IMR-90 (cell line): ENCODE data around the gene CENPX. TPM values are rescaled to one million over a fixed set of nuclear protein-coding genes. Genes with fewer than 3 reads are reported as not detected.

ENCODE experiments used
- ATAC-seq: fragments of 200-7000 bp; cut with Tn5 transposase; 2 replicates; pipeline ENCODE4 v1.9.1; 2020; ENCODE audit warnings: low read depth, mild to moderate bottlenecking, moderate library complexity
- BruUV-seq: library from RNA; stranded (reverse); fragments of 400-500 nt; replicated peaks from 2 replicates; lab custom pipeline; 2021; lab: Mats Ljungman, UMichigan
- CTCF ChIA-PET: fragments of 300-600 bp; formaldehyde crosslinking; extraction: SDS; loops from one replicate; lab custom pipeline; 2021; ENCODE audit warnings: antibody characterized with exemption; lab: Yijun Ruan, JAX
- POLR2A ChIA-PET: fragments of 300-600 bp; sonication (Branson Sonifier 250); formaldehyde crosslinking; loops from one replicate; lab custom pipeline; 2022; ENCODE audit warnings: antibody characterized with exemption; ENCODE audit not compliant: unreplicated experiment; lab: Charles Lee
- DNase-seq: peaks from one replicate; pipeline ENCODE4 v3.0.0; 2013
- H2AFZ ChIP-seq: replicated peaks from 2 replicates; pipeline ENCODE3; 2013; ENCODE audit warnings: low read length, mild to moderate bottlenecking; ENCODE audit not compliant: poor library complexity
- H2AK5ac ChIP-seq: 2 replicates; pipeline ENCODE4 v1.6.1; 2013; ENCODE audit warnings: low read depth, low read length, inconsistent platforms
- H2AK9ac ChIP-seq: replicated peaks from 2 replicates; pipeline ENCODE3; 2013; ENCODE audit warnings: mild to moderate bottlenecking, low read depth, low read length, moderate library complexity; ENCODE audit not compliant: poor library complexity
- H2BK120ac ChIP-seq: 2 replicates; pipeline ENCODE4 v1.6.1; 2013; ENCODE audit warnings: low read depth, low read length, inconsistent platforms
- H2BK15ac ChIP-seq: 3 replicates; pipeline ENCODE4 v1.6.1; 2013; ENCODE audit warnings: low read depth, low read length, inconsistent platforms
- H2BK20ac ChIP-seq: 2 replicates; pipeline ENCODE4 v1.6.1; 2013; ENCODE audit warnings: low read depth, mild to moderate bottlenecking, inconsistent platforms, low read length, moderate library complexity
- H2BK5ac ChIP-seq: 2 replicates; pipeline ENCODE4 v1.6.1; 2013; ENCODE audit warnings: mild to moderate bottlenecking, low read depth, low read length, inconsistent platforms; ENCODE audit not compliant: poor library complexity, severe bottlenecking
- H3K14ac ChIP-seq: replicated peaks from 2 replicates; pipeline ENCODE4 v1.6.1; 2013; ENCODE audit warnings: low read depth, low read length, inconsistent platforms
- H3K18ac ChIP-seq: 2 replicates; pipeline ENCODE4 v1.6.1; 2013; ENCODE audit warnings: low read depth, low read length, control low read depth
- H3K23ac ChIP-seq: 2 replicates; pipeline ENCODE4 v1.6.1; 2013; ENCODE audit warnings: low read depth, low read length, inconsistent platforms
- H3K27ac ChIP-seq: 2 replicates; pipeline ENCODE4 v1.5.1; 2013; ENCODE audit warnings: mild to moderate bottlenecking, control low read depth, low read length; ENCODE audit not compliant: insufficient read depth
- H3K27me3 ChIP-seq: 2 replicates; pipeline ENCODE4 v1.6.1; 2013; ENCODE audit warnings: low read length; ENCODE audit not compliant: control insufficient read depth, insufficient read depth
- H3K36me3 ChIP-seq: 2 replicates; pipeline ENCODE4 v1.6.1; 2013; ENCODE audit warnings: low read length, mixed read lengths; ENCODE audit not compliant: control insufficient read depth, insufficient read depth
- H3K4ac ChIP-seq: 2 replicates; pipeline ENCODE4 v1.6.1; 2013; ENCODE audit warnings: low read depth, low read length, inconsistent platforms
- H3K4me1 ChIP-seq: 2 replicates; pipeline ENCODE4 v1.6.1; 2013; ENCODE audit warnings: low read length, mixed read lengths; ENCODE audit not compliant: control insufficient read depth, insufficient read depth
- H3K4me2 ChIP-seq: 2 replicates; pipeline ENCODE4 v1.6.1; 2013; ENCODE audit warnings: low read depth, mild to moderate bottlenecking, control low read depth, low read length, moderate library complexity
- H3K4me3 ChIP-seq: 2 replicates; pipeline ENCODE4 v1.5.1; 2013; ENCODE audit warnings: low read depth, mild to moderate bottlenecking, control low read depth, low read length, moderate library complexity; ENCODE audit not compliant: insufficient read depth
- H3K56ac ChIP-seq: 2 replicates; pipeline ENCODE4 v1.6.1; 2013; ENCODE audit warnings: low read length, inconsistent platforms; ENCODE audit not compliant: insufficient read depth; ENCODE audit errors: extremely low read depth
- H3K79me1 ChIP-seq, 2 experiments: 2 replicates each; pipeline ENCODE4 v1.6.1; 2013; ENCODE audit warnings: low read length in 2 of 2, inconsistent platforms in 1 of 2, low read depth in 1 of 2
- H3K9ac ChIP-seq: 2 replicates; pipeline ENCODE4 v1.6.1; 2013; ENCODE audit warnings: low read depth, low read length, control low read depth
- H3K9me1 ChIP-seq: 2 replicates; pipeline ENCODE4 v1.6.1; 2013; ENCODE audit warnings: low read length, inconsistent platforms; ENCODE audit not compliant: insufficient read depth
- H3K9me3 ChIP-seq: 2 replicates; pipeline ENCODE4 v1.6.1; 2013; ENCODE audit warnings: low read length; ENCODE audit not compliant: control insufficient read depth, insufficient read depth
- H4K20me1 ChIP-seq: 2 replicates; pipeline ENCODE4 v1.6.1; 2013; ENCODE audit warnings: low read length, inconsistent platforms; ENCODE audit not compliant: insufficient read depth
- H4K5ac ChIP-seq: 2 replicates; pipeline ENCODE4 v1.6.1; 2013; ENCODE audit warnings: mild to moderate bottlenecking, low read depth, low read length, control low read depth
- H4K8ac ChIP-seq, 2 experiments: 2 replicates each; pipeline ENCODE4 v1.6.1; 2013; ENCODE audit warnings: low read depth in 2 of 2, low read length in 2 of 2, control low read depth in 1 of 2, inconsistent platforms in 1 of 2
- H4K91ac ChIP-seq: 2 replicates; pipeline ENCODE4 v1.6.1; 2013; ENCODE audit warnings: low read depth, low read length, inconsistent platforms; ENCODE audit not compliant: insufficient read depth
- BHLHE40 ChIP-seq: fragments of 150-350 bp; IDR thresholded peaks from 2 replicates; pipeline ENCODE4 v1.6.1; 2016; ENCODE audit warnings: mild to moderate bottlenecking, low read depth, low read length
- CEBPB ChIP-seq: IDR thresholded peaks from 2 replicates; pipeline ENCODE4 v1.6.1; 2012; ENCODE audit warnings: low read depth, low read length, improper control_type of control experiment
- CHD1 ChIP-seq: IDR thresholded peaks from 2 replicates; pipeline ENCODE4 v1.6.1; 2012; ENCODE audit warnings: low read depth, low read length, improper control_type of control experiment
- CTCF ChIP-seq: conservative IDR thresholded peaks from 2 replicates; pipeline ENCODE4 v1.5.1; 2012; ENCODE audit warnings: mild to moderate bottlenecking, low read depth, low read length, improper control_type of control experiment
- ELK1 ChIP-seq: fragments of 150-350 bp; IDR thresholded peaks from 2 replicates; pipeline ENCODE4 v1.6.1; 2016; ENCODE audit warnings: low read depth, mild to moderate bottlenecking, low read length, moderate library complexity, borderline replicate concordance
- FOS ChIP-seq: fragments of 150-350 bp; IDR thresholded peaks from 2 replicates; pipeline ENCODE4 v1.6.1; 2016; ENCODE audit warnings: low read depth, low read length
- MAFK ChIP-seq: IDR thresholded peaks from 2 replicates; pipeline ENCODE4 v1.6.1; 2012; ENCODE audit warnings: low read depth, low read length, improper control_type of control experiment
- MAZ ChIP-seq: IDR thresholded peaks from 2 replicates; pipeline ENCODE4 v1.6.1; 2012; ENCODE audit warnings: low read depth, mild to moderate bottlenecking, low read length, improper control_type of control experiment, moderate library complexity, borderline replicate concordance
- MXI1 ChIP-seq: IDR thresholded peaks from 2 replicates; pipeline ENCODE4 v1.6.1; 2012; ENCODE audit warnings: low read depth, mild to moderate bottlenecking, low read length, moderate library complexity, borderline replicate concordance
- NFE2L2 ChIP-seq: fragments of 150-350 bp; IDR thresholded peaks from 2 replicates; pipeline ENCODE4 v1.6.1; 2016; ENCODE audit warnings: low read depth, mild to moderate bottlenecking, low read length
- POLR2A ChIP-seq: IDR thresholded peaks from 2 replicates; pipeline ENCODE4 v1.6.1; 2012; ENCODE audit warnings: mild to moderate bottlenecking, low read depth, low read length
- RAD21 ChIP-seq: IDR thresholded peaks from 2 replicates; pipeline ENCODE4 v1.6.1; 2012; ENCODE audit warnings: low read length, improper control_type of control experiment
- RCOR1 ChIP-seq: IDR thresholded peaks from 2 replicates; pipeline ENCODE4 v1.6.1; 2012; ENCODE audit warnings: mild to moderate bottlenecking, low read length, improper control_type of control experiment; ENCODE audit not compliant: insufficient replicate concordance
- RFX5 ChIP-seq: IDR thresholded peaks from 2 replicates; pipeline ENCODE4 v1.8.0; 2012; ENCODE audit warnings: low read depth, mild to moderate bottlenecking, low read length, moderate library complexity
- SMC3 ChIP-seq: fragments of 150-350 bp; IDR thresholded peaks from 2 replicates; pipeline ENCODE4 v1.6.1; 2016; ENCODE audit warnings: low read depth, mild to moderate bottlenecking, antibody characterized with exemption, low read length, moderate library complexity
- WGBS, 2 experiments: methylation state at CpG; one replicate each; pipeline versions ENCODE4 v1.1.5 to v1.1.7; 2013; ENCODE audit warnings: missing lambda C conversion rate in 2 of 2; ENCODE audit not compliant: insufficient read length in 1 of 2; ENCODE audit errors: extremely low coverage in 2 of 2; 5-methylcytosine and 5-hydroxymethylcytosine counted together
- dilution Hi-C: fragments of 300-500 bp; cut with HindIII; formaldehyde crosslinking; loops from one replicate; pipeline ENCODE4 v1.14.3; 2018; ENCODE audit warnings: low sequenced_read_pairs; ENCODE audit not compliant: unreplicated experiment
- in situ Hi-C: fragments of 300-500 bp; cut with MboI; formaldehyde crosslinking; loops from 3 replicates; pipeline ENCODE4 v1.14.3; 2019; ENCODE audit warnings: low sequenced_read_pairs, inconsistent platforms, mixed read lengths
- intact Hi-C: fragments of 100-400 bp; cut with micrococcal nuclease; formaldehyde crosslinking; loops from 2 replicates; pipeline ENCODE4 v1.10.0; 2022
- polyA plus RNA-seq, 3 experiments: library from polyadenylated mRNA; depleted of rRNA; stranded (reverse); fragments of >200 nt; gene quantifications; 2 replicates each; pipeline ENCODE4 v1.2.3, GENCODE V29; 2012; ENCODE audit warnings: low replicate concordance in 1 of 3
- total RNA-seq: library from RNA; depleted of rRNA; stranded (reverse); fragments of >200 nt; gene quantifications from 2 replicates; pipeline ENCODE4 v1.2.3, GENCODE V29; 2012
- TF ChIP-seq, protein P1 (sequence below): fragments of 150-350 bp; IDR thresholded peaks from 2 replicates; pipeline ENCODE4 v1.6.1; 2017; ENCODE audit warnings: mild to moderate bottlenecking, antibody characterized with exemption, low read length, low read depth

The CENPX gene
- total and polyA plus RNA-seq, 2 of the 4 experiments (the other 2 are of a cell fraction): 44.8 to 86.8 TPM

- no peaks in the 10 kb centered on the region for H3K4me1 ChIP-seq
- H4K8ac ChIP-seq: no peak overlapping the region
- POLR2A ChIA-PET: no interaction called here
- H2BK20ac ChIP-seq: no peak overlapping the region
- CTCF ChIA-PET: no interaction called here
- no peak overlapping the region for H3K4me2 ChIP-seq
- no peak overlapping the region for H3K56ac ChIP-seq
- H3K4me3 ChIP-seq: no peak overlapping the region
- no peak overlapping the region for H3K14ac ChIP-seq
- TF ChIP-seq MXI1 (no peak), RAD21 (no peak), MAZ (no peak), MAFK (no peak), BHLHE40 (no peak), CHD1 (no peak), FOS (no peak), SMC3 (no peak), POLR2A (no peak), CEBPB (no peak), ELK1 (no peak), NFE2L2 (no peak), RCOR1 (no peak), RFX5 (no peak), CTCF (no peak)
- TF ChIP-seq, protein P1, sequence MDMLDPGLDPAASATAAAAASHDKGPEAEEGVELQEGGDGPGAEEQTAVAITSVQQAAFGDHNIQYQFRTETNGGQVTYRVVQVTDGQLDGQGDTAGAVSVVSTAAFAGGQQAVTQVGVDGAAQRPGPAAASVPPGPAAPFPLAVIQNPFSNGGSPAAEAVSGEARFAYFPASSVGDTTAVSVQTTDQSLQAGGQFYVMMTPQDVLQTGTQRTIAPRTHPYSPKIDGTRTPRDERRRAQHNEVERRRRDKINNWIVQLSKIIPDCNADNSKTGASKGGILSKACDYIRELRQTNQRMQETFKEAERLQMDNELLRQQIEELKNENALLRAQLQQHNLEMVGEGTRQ: no peak
- H4K20me1 ChIP-seq: peaks cover under 1% of the 10 kb centered on the region; the same call in 1 of the 2 replicates
- no peak for ATAC-seq
- H2AFZ ChIP-seq: no peak overlapping the region
- no peak overlapping the region for H3K4ac ChIP-seq
- no peak overlapping the region for H2BK15ac ChIP-seq
- peaks cover 10% of the 10 kb centered on the region; the same call in 1 of the 2 replicates for H3K36me3 ChIP-seq
- no peaks in the 10 kb centered on the region for H3K9me1 ChIP-seq
- H3K9me3 ChIP-seq: no peaks in the 10 kb centered on the region
- no peak overlapping the region for H2AK5ac ChIP-seq
- in situ Hi-C loops: loop anchor here (5.0 kb wide), 1 partner anchor 48 kb away; no protein-coding TSS in a partner anchor
- H2BK5ac ChIP-seq: no peak overlapping the region
- no peak overlapping the region for H3K18ac ChIP-seq
- H2AK9ac ChIP-seq: no peak overlapping the region
- no peaks in the 10 kb centered on the region for H3K27me3 ChIP-seq
- WGBS, 2 experiments: 84% methylated on average over 6 of the region's 13 CpGs; no CpG with 5 or more reads in 1 of the 2 experiments
- intact Hi-C loops: no loop called here
- H3K23ac ChIP-seq: no peak overlapping the region
- no peak for DNase-seq
- no TSS peak for BruUV-seq
- no peak overlapping the region for H3K27ac ChIP-seq
- peaks cover 0 to 8% of the 10 kb centered on the region in 2 experiments; a peak in 1 of 4 replicates for H3K79me1 ChIP-seq
- dilution Hi-C loops: no loop called here
- H4K5ac ChIP-seq: no peak overlapping the region
- no peak overlapping the region for H3K9ac ChIP-seq
- H2BK120ac ChIP-seq: no peak overlapping the region
- no peak overlapping the region for H4K91ac ChIP-seq
Measured at GRCh38 chr17:82014971-82015310, 7.7 kb downstream of the CENPX start.
